ENCODE results near the gene C1QBP. TPM values are rescaled to one million over a fixed set of nuclear protein-coding genes. Genes with fewer than 3 reads are reported as not detected.

C1QBP gene
- total and polyA plus RNA-seq, 4 donors: 94.9 to 123 (median 112) TPM

Other genes starting within 250 kb of the C1QBP start
- 1 to 10 TPM; 6.7 to 7.4 TPM for gene ZNF594, start 247.3 kb downstream of the C1QBP start, total RNA-seq
- 1 to 10 TPM in 1 of 2 donors, under 1 TPM in 1; 0.76 to 1.5 TPM for gene ZNF594, start 247.3 kb downstream of the C1QBP start, polyA plus RNA-seq
- 1 to 10 TPM; 3.9 to 5.7 TPM for gene SCIMP, start 204.3 kb downstream of the C1QBP start, total RNA-seq
- 1 to 10 TPM; 3.0 TPM for gene SCIMP, start 204.3 kb downstream of the C1QBP start, polyA plus RNA-seq
- 10 to 100 TPM; 21.5 to 26.6 TPM for gene RABEP1, start 156.9 kb downstream of the C1QBP start, total RNA-seq
- 10 to 100 TPM; 13.3 to 19.7 TPM for gene RABEP1, start 156.9 kb downstream of the C1QBP start, polyA plus RNA-seq
- gene NUP88, start 19.5 kb downstream of the C1QBP start, total RNA-seq: 100 to 1,000 TPM in 1 of 2 donors, 10 to 100 TPM in 1; 61.4 to 124 TPM
- 10 to 100 TPM; 39.6 to 53.4 TPM for gene NUP88, start 19.5 kb downstream of the C1QBP start, polyA plus RNA-seq
- gene RPAIN, start 19.0 kb downstream of the C1QBP start, total RNA-seq: 10 to 100 TPM; 21.7 to 37.0 TPM
- gene RPAIN, start 19.0 kb downstream of the C1QBP start, polyA plus RNA-seq: 10 to 100 TPM; 10.9 to 34.0 TPM
- 10 to 100 TPM in 1 of 2 donors, 1 to 10 TPM in 1; 7.7 to 12.7 TPM for gene DHX33, start 29.8 kb upstream of the C1QBP start, total RNA-seq
- gene DHX33, start 29.8 kb upstream of the C1QBP start, polyA plus RNA-seq: 1 to 10 TPM; 2.5 to 6.4 TPM
- 10 to 100 TPM; 35.8 to 37.7 TPM for gene DERL2, start 47.0 kb upstream of the C1QBP start, total RNA-seq
- 10 to 100 TPM; 54.1 to 75.3 TPM for gene DERL2, start 47.0 kb upstream of the C1QBP start, polyA plus RNA-seq
- gene MIS12, start 47.4 kb upstream of the C1QBP start, total RNA-seq: 10 to 100 TPM; 16.0 to 18.6 TPM
- gene MIS12, start 47.4 kb upstream of the C1QBP start, polyA plus RNA-seq: 1 to 10 TPM; 4.3 to 6.2 TPM
- 1 to 10 TPM; 2.9 to 5.4 TPM for gene NLRP1, start 145.4 kb upstream of the C1QBP start, total RNA-seq
- gene NLRP1, start 145.4 kb upstream of the C1QBP start, polyA plus RNA-seq: 1 to 10 TPM; 1.8 to 3.2 TPM